Measurements from ENCODE around the gene SERPINI1.

SERPINI1 gene

DNA sequence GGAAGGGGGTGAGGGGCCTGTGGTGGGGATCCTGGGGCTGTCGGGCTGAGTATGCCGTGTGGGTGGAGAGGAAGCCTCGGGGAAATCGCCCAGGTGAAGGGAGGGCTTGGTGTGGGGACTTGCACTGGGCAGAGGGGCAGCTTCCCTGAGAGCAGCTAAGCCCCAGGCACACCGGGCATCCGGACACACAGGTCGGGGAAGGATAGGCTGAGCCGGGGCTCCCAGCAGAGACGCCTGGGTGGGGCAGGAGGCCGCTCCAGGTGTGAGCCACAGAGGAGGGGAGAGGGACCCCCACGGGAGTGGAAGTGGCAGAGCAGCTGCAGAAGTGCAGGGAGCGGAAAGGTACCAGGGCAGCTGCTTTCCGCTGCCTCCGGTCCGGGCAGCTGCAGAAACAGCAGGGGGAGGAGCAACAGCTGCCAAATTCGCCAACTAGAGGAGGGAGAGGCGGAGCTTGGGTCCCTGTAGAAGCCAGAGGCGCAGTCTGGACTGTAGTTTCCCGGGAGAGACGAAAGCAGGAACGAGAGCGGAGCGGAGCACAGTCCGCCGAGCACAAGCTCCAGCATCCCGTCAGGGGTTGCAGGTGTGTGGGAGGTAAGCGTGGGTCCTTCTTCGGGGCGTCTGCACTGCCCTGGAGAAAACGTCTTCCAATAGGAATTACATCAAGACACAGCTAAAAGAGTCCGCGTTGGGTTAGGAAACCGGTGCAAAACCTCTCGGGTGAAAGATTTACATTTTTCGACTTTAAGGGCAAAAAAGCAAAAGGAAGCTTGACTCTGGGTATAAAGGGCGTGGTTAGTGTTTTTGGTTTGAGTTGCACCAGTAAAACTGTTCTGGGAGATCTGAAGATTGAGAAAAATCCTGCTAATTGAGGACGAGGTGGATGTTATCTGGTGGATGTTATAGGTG lies at the start of gene SERPINI1:
Gene SERPINI1, plus strand, starts transcription at position 489 of the 906 bp plus-strand sequence. CDS start 53,408 bp downstream, outside the sequence.
- peak; percentile 87 for DNase-seq

GRCh38 chr3:167691366-167691765 lies 44.2 kb upstream of the SERPINI1 start:
- peak; percentile 27 for DNase-seq

- no peak for DNase-seq
Observed at GRCh38 chr3:167694121-167694520, 41.4 kb upstream of the SERPINI1 start.

DNA sequence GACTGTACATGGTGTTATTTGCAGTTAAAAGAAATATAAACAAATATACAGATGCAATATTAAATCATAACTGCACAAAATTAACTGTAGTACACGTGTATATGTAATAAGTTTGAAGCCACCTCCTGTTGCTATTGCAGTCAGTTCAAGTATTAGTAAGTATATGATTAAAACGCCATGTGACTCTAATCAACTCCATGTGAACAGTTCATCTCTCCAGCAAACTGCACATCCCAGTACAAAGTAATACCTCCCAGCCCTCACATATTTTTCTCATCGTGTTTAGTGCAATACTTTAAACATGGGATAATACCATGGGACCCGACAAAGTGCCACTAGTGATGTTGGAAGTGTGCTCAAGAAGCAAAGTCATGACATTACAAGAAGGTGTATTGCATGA lies 35.5 kb upstream of the SERPINI1 start:
- DNase-seq = no peak

- no peak for DNase-seq
Observed at GRCh38 chr3:167700926-167701325, 34.6 kb upstream of the SERPINI1 start.

DNA sequence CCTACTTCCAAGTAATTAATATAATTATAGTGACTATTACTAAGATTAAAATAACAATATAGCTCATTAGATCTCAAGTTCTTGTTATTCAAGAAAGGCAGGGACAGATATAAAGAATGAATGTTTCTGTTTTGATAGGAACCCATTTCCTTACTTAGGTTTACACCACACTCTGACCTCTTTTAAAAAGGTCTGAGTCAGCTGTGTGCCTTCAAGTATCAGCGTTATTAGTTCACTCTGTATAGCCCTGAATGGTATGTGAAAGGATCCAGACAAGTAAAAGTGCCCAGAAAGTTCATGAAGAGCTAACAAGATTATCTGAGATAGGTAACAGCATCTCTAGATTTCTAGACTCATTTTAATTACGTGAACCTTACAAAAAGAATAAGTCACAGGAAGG lies 29.7 kb upstream of the SERPINI1 start:
- DNase-seq = no peak

GRCh38 chr3:167709690-167710089 lies 25.8 kb upstream of the SERPINI1 start:
- DNase-seq = no peak

- no peak for DNase-seq
Observed at GRCh38 chr3:167710552-167710951, 25.0 kb upstream of the SERPINI1 start.

GRCh38 chr3:167711439-167711838 lies 24.1 kb upstream of the SERPINI1 start:
- no peak for DNase-seq

GRCh38 chr3:167712445-167712844 lies 23.1 kb upstream of the SERPINI1 start:
- no peak for DNase-seq

DNA sequence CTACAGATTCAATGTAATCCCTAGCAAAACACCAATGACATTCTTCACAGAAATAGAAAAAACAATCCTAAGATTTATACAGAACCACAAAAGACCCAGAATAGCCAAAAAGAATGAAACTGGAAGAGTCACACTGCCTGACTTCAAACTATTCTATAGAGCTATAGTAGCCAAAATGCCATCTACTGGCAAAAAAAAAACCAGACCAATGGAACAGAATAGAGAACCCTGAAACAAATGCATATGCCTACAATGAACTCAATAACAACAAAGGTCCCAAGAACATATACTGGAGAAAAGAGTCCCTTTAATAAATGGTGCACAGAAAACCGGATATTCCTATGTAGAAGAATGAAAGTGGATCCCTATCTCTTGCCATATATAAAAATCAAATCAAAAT lies 20.6 kb upstream of the SERPINI1 start:
- no peak for DNase-seq

DNA sequence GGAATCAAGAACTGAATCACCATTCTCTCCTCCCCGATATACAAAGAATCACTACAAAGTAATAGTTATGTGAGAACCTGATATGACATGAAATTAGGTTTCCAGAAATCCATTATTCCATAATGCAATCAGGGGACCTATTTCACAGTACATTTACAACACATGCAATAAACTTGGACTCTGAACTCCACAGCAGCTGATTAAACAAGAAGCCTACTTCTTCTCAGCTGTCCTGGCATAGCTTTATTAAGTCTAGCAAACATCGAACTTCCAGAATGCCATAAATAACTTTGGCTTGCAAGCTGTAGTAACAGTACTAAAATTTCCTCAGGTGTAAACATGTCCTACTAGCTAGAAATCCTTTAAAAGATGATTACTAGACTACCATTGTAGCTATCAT lies 18.6 kb upstream of the SERPINI1 start:
- no peak for DNase-seq

DNA sequence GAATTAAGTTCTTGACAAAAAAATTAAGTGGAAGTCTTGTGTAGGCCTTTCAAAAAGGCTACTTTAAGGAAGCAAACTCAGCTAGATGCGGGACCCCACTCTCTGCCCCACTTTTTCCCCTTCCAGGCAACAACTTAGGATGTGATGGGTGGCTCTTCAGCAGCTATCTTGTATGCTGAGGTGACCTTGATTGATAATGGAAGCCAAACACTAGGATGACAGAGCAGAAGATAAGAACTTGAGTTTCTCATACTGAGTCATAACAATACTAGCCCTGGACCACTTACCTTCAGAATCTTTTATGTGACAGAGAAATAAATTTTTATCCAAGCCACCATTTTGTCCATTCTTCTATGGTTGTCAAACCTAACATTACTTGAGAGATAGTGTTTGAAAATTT lies 16.9 kb upstream of the SERPINI1 start:
- no peak for DNase-seq

DNA sequence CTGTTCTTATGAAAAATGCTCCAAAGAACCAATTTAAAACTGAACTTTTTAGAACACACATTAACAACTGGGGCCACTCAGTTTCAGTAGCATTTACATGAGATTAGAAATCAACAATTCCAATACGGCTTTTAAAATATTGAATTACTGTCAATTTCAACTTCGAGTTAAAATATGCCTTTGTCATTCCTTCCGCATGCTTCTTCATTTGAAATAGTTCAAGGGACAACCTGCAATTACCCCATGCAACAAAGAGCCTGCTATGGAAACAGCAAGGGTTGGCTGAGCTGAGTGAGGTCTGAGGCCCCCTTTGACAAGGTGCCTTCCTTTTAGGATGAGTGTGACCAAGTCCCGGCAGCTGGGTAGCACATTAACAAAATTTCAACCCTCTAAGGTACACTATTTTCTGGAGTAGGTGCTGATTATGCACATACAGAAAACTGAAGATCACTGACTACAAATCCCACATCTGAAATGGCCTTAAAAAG lies 12.5 kb upstream of the SERPINI1 start:
- DNase-seq = no peak

DNA sequence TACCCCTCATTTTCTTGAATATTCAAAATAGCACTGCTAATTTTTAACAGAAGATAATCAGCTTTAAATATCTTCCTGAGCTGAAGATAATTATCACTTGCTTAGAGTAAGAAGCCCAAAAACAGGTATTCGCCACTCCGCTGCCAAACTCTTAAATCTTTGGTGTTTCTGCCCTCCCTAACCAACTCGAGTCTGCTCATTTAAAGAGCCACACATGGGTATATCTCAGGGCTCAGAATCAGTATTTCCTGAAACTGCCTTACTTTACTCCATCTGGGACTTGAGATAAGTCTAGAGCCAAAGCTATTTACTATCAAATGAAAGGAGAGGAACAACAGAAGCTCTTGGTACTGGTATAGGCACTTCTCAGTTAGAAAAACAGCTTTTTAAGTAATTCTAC lies 11.6 kb upstream of the SERPINI1 start:
- DNase-seq = no peak

DNA sequence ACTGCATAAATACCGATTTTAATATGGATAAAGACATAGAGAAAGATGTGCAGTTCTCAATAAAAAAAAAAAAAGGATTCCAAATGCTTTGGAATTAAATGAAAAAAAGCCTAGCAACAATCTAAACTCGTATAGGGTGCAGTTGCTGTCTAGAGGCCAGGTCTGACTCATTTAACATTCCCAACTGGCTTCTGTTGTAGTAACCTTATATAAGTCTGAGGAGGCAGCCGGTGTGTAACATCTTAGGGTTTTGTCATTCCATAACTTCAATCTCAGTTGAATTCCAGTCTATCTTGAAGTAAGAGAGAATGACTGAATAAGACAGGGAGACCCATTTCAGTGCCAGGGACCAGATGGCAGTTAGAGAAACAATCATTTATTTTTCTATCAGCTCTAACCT lies 7.3 kb upstream of the SERPINI1 start:
- no peak for DNase-seq

DNA sequence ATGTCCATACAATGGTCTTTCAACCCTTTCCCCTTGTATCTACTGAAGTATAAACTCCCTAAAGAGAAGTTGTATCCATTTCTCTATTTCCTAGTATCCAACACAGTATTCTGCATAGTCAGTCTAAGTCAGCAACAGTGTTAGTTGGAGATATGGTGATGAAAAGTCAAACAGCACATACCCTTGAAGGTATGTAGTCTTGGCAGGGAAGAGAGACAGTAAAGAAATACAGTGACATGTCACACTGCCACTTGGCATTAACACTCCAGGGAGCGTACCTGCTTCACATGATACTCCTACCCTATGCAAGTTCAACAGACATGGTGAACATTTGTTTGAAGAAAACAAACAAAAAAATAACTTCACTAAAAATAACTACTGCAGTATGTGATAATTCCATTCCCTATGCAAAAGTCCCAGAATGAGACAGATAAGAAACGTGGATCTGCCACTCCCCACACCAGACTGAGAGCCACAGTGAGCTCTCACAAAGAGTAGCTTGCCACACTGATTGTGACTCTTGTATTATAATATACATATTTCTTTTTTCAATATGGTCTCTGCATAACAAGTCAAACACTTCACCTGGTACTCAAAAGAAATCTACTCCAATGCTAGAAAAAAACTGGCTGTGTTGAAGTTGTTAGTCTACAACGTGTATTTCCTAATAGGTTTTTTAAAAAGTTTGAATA lies 6.7 kb upstream of the SERPINI1 start:
- DNase-seq = no peak

DNA sequence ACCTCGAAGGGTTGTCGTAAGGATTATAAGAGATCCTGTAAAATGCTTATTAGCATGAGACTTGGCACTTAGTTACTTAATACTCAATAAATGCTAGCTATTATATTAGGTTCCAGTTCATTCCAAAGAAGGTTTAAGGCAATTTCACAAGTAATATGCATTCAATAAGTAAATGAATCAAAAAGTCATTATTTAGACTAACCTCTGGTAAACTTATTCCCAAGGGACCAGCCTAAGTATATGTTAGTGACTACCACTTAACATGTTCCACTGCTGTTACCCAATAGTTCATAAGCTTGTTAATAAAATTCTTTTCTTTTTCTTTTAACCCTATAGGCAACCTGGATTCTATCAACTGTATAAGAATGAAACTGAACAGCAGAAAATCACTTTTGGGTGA lies 5.9 kb upstream of the SERPINI1 start:
- DNase-seq = no peak

GRCh38 chr3:167731393-167731792 lies 4.1 kb upstream of the SERPINI1 start:
- no peak for DNase-seq

DNA sequence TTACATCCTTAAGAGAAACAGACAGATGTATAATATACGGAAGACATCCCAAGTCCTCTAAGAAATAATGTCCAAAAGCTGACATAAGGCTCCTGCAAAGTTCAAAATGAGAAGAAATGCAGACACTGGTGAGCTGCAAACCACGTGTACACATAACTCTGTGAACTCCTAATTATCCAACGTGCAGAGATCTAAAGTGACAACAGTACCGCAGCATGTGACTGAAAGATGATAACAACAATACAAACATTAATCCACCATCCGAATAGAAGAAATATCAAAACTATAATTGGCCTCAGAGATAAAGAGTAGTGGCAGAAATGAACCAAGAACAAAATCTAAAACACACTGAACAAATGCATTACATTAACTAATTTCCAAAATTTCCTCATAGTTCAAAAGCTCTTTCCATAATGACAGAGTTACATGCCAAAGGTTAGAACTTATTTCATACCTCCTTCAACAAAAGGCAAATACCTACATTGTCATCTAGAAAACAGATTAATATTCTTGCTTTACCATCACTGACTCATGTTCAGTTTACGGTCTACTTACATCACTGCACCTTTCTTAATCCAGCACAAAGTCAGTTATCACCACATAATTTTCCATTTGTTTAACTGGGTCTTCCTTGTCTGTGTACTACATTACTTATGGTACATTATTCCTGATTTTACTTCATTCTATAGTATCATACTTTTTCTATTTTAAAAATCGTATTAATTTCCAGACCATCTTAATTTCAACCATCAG lies 3.0 kb upstream of the SERPINI1 start:
- DNase-seq = no peak

DNA sequence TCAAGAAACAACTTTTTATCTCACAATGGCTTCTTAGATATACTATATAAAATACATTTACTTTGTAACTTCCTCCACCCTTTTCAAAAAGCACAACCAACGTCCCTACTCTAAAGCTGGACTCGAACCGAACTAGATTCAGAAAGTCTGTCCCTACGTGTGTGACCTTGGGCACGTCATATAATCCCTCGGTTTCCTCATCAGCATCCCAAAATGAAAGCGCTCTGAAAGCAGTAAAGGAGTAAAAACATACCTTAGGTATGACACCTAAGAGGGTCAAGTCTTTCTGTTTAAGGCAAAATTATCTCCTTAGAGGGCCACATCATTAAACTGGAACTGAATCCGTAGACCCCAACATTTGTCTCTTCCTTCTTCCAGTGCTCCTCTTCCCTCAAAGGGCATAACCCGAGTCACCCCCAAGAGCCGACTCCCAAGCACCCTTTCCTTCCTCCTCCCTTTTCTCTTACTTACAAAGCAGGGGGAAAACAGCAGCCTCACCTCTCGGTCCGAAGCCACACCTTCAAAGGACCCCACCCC lies 1.5 kb upstream of the SERPINI1 start:
- peak; percentile 69 for DNase-seq

DNA sequence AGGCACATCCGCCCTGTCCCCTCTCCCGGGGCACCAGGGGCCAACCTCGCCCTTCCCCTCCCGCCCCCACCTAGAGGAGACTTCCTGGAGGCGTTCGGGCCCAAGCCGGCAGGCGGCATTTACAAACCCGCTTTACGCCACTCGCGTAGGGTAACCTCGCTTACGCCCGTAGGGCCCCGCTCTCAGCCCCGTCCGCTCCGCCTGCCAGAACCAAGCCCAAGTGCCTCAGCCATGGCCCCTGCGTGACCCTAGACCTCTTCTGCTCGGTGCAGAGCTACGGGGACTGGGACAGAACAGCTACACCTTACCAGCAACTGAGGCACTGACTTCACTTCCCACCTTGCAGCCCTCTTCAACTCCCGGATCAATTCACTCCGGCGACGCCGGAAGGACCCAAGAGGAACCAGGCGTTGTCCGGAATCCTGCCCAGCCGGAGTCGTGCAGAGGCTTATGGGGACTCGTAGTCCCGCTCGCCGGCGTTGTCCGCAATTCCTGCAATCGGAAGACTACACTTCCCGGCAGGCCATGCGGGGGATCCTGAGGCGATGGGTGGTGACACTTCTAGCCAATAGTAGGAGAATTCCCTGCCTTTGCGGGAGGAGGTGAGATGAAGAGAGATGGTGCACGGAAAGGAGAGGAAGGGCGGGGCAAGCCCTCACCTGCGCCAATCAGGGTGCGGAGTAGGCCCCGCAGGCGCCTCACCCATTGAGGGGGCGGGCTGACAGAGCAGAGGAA lies 856 bp upstream of the SERPINI1 start, which contains the start of gene PDCD10:
Gene PDCD10, minus strand, starts transcription at position 395 of the 735 bp plus-strand sequence. CDS start 14,735 bp downstream, outside the sequence.
- peak; percentile 95 for DNase-seq
